ENCODE measurements around the gene CCDC83.

Gene CCDC83

GRCh38 chr11:85961930-85962363 lies 106.8 kb downstream of the CCDC83 start (continued):
- peak; percentile 46 for TF ChIP-seq ZBTB17 (tag by site-specific recombination; IDR thresholded peaks at IDR 0.05)
- no peak for TF ChIP-seq ZFP69B (tag by site-specific recombination; IDR thresholded peaks at IDR 0.05)
- no peak for TF ChIP-seq KLF7 (tag by site-specific recombination; IDR thresholded peaks at IDR 0.05; ENCODE audit: borderline replicate concordance)
- TF ChIP-seq ZNF707 (tag by site-specific recombination; IDR thresholded peaks at IDR 0.05), result no peak
- TF ChIP-seq, protein P1, sequence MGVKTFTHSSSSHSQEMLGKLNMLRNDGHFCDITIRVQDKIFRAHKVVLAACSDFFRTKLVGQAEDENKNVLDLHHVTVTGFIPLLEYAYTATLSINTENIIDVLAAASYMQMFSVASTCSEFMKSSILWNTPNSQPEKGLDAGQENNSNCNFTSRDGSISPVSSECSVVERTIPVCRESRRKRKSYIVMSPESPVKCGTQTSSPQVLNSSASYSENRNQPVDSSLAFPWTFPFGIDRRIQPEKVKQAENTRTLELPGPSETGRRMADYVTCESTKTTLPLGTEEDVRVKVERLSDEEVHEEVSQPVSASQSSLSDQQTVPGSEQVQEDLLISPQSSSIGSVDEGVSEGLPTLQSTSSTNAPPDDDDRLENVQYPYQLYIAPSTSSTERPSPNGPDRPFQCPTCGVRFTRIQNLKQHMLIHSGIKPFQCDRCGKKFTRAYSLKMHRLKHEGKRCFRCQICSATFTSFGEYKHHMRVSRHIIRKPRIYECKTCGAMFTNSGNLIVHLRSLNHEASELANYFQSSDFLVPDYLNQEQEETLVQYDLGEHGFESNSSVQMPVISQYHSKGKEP (tag by site-specific recombination; IDR thresholded peaks at IDR 0.05), result peak; percentile 42; the same call in 1 of the 2 replicates
- TF ChIP-seq WT1 (tag by site-specific recombination; IDR thresholded peaks at IDR 0.05), result peak; percentile 79
- TF ChIP-seq ZBTB10 (tag by site-specific recombination; IDR thresholded peaks at IDR 0.05), result no peak
- no peak for TF ChIP-seq ZNF529 (tag by site-specific recombination; IDR thresholded peaks at IDR 0.05; ENCODE audit: insufficient replicate concordance)
- TF ChIP-seq SCRT2 (tag by site-specific recombination; IDR thresholded peaks at IDR 0.05), result no peak
- TF ChIP-seq PRDM1 (tag by site-specific recombination; IDR thresholded peaks at IDR 0.05), result no peak
- TF ChIP-seq ZBTB8A (tag by site-specific recombination; IDR thresholded peaks at IDR 0.05), result no peak
- no peak for TF ChIP-seq ZSCAN23 (tag by site-specific recombination; IDR thresholded peaks at IDR 0.05)
- no peak for TF ChIP-seq ZNF555 (tag by site-specific recombination; conservative IDR thresholded peaks at IDR 0.05)
- no peak for TF ChIP-seq ZNF571 (tag by site-specific recombination; IDR thresholded peaks at IDR 0.05)
- no peak for TF ChIP-seq ZNF629 (tag by site-specific recombination; IDR thresholded peaks at IDR 0.05)
- no peak for TF ChIP-seq ZNF274 (IDR thresholded peaks at IDR 0.05; ENCODE audit: low read length)
- no peak for TF ChIP-seq ZNF274 (tag by site-specific recombination; IDR thresholded peaks at IDR 0.05; ENCODE audit: borderline replicate concordance)
- TF ChIP-seq, protein P2, sequence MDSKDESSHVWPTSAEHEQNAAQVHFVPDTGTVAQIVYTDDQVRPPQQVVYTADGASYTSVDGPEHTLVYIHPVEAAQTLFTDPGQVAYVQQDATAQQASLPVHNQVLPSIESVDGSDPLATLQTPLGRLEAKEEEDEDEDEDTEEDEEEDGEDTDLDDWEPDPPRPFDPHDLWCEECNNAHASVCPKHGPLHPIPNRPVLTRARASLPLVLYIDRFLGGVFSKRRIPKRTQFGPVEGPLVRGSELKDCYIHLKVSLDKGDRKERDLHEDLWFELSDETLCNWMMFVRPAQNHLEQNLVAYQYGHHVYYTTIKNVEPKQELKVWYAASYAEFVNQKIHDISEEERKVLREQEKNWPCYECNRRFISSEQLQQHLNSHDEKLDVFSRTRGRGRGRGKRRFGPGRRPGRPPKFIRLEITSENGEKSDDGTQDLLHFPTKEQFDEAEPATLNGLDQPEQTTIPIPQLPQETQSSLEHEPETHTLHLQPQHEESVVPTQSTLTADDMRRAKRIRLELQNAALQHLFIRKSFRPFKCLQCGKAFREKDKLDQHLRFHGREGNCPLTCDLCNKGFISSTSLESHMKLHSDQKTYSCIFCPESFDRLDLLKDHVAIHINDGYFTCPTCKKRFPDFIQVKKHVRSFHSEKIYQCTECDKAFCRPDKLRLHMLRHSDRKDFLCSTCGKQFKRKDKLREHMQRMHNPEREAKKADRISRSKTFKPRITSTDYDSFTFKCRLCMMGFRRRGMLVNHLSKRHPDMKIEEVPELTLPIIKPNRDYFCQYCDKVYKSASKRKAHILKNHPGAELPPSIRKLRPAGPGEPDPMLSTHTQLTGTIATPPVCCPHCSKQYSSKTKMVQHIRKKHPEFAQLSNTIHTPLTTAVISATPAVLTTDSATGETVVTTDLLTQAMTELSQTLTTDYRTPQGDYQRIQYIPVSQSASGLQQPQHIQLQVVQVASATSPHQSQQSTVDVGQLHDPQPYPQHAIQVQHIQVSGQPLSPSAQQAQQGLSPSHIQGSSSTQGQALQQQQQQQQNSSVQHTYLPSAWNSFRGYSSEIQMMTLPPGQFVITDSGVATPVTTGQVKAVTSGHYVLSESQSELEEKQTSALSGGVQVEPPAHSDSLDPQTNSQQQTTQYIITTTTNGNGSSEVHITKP (tag by site-specific recombination; IDR thresholded peaks at IDR 0.05), result peak; percentile 50
- peak; percentile 86 for TF ChIP-seq OSR2 (tag by site-specific recombination; IDR thresholded peaks at IDR 0.05)
- TF ChIP-seq GLI2 (tag by site-specific recombination; IDR thresholded peaks at IDR 0.05; ENCODE audit: borderline replicate concordance, low read depth), result no peak
- no peak for TF ChIP-seq ZNF658 (tag by site-specific recombination; IDR thresholded peaks at IDR 0.05)
- TF ChIP-seq ZNF600 (tag by site-specific recombination; IDR thresholded peaks at IDR 0.05), result no peak
- no peak for TF ChIP-seq ZNF157 (tag by site-specific recombination; IDR thresholded peaks at IDR 0.05)
- no peak for TF ChIP-seq ZNF433 (tag by site-specific recombination; IDR thresholded peaks at IDR 0.05; ENCODE audit: low read depth)
- TF ChIP-seq ZNF354C (tag by site-specific recombination; IDR thresholded peaks at IDR 0.05; ENCODE audit: borderline replicate concordance, low read depth), result no peak
- no peak for TF ChIP-seq ZNF423 (tag by site-specific recombination; IDR thresholded peaks at IDR 0.05)
- TF ChIP-seq, protein P3, sequence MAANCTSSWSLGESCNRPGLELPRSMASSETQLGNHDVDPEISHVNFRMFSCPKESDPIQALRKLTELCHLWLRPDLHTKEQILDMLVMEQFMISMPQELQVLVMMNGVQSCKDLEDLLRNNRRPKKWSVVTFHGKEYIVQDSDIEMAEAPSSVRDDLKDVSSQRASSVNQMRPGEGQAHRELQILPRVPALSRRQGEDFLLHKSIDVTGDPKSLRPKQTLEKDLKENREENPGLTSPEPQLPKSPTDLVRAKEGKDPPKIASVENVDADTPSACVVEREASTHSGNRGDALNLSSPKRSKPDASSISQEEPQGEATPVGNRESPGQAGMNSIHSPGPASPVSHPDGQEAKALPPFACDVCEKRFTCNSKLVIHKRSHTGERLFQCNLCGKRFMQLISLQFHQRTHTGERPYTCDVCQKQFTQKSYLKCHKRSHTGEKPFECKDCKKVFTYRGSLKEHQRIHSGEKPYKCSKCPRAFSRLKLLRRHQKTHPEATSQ (tag by site-specific recombination; IDR thresholded peaks at IDR 0.05), result no peak
- no peak for TF ChIP-seq HOXC10 (CRISPR knock-in tag; IDR thresholded peaks at IDR 0.05)
- no peak for TF ChIP-seq ZNF37A (tag by site-specific recombination; IDR thresholded peaks at IDR 0.05)
- TF ChIP-seq, protein P4, sequence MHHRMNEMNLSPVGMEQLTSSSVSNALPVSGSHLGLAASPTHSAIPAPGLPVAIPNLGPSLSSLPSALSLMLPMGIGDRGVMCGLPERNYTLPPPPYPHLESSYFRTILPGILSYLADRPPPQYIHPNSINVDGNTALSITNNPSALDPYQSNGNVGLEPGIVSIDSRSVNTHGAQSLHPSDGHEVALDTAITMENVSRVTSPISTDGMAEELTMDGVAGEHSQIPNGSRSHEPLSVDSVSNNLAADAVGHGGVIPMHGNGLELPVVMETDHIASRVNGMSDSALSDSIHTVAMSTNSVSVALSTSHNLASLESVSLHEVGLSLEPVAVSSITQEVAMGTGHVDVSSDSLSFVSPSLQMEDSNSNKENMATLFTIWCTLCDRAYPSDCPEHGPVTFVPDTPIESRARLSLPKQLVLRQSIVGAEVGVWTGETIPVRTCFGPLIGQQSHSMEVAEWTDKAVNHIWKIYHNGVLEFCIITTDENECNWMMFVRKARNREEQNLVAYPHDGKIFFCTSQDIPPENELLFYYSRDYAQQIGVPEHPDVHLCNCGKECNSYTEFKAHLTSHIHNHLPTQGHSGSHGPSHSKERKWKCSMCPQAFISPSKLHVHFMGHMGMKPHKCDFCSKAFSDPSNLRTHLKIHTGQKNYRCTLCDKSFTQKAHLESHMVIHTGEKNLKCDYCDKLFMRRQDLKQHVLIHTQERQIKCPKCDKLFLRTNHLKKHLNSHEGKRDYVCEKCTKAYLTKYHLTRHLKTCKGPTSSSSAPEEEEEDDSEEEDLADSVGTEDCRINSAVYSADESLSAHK (tag by site-specific recombination; IDR thresholded peaks at IDR 0.05), result no peak

Data from HEK293 (cell line).